HS-27A (cell line): ENCODE data around the gene ACCS.

ENCODE experiments used
- DNase-seq: peaks from one replicate; pipeline ENCODE4 v3.0.0-alpha.2; 2012; ENCODE audit warnings: low read depth, missing footprints

The ACCS gene

GRCh38 chr11:44037658-44037998, 28.4 kb upstream of the ACCS start:
- DNase-seq = no peak

GRCh38 chr11:44043157-44043556, 22.9 kb upstream of the ACCS start:
- DNase-seq = no peak

GRCh38 chr11:44046182-44046581, 19.9 kb upstream of the ACCS start:
- no peak for DNase-seq

- DNase-seq = no peak
Observed at GRCh38 chr11:44047298-44047697, 18.8 kb upstream of the ACCS start.

GRCh38 chr11:44047931-44048431, 18.1 kb upstream of the ACCS start, which contains the start of gene ACCSL:
ACCSL (plus strand) TSS chr11:44047981; CDS start chr11:44048037, 56 bp downstream.
- DNase-seq = no peak

GRCh38 chr11:44049832-44050231, 16.2 kb upstream of the ACCS start:
- no peak for DNase-seq

- no peak for DNase-seq
Observed at GRCh38 chr11:44051171-44051570, 14.9 kb upstream of the ACCS start.

GRCh38 chr11:44057340-44057739, 8.7 kb upstream of the ACCS start:
- no peak for DNase-seq

- DNase-seq = no peak
Observed at GRCh38 chr11:44058275-44058674, 7.8 kb upstream of the ACCS start.

- DNase-seq = no peak
Observed at GRCh38 chr11:44065161-44065661, 859 bp upstream of the ACCS start.

GRCh38 chr11:44066732-44067141, 667 bp downstream of the ACCS start:
- DNase-seq = peak; percentile 39

- DNase-seq = no peak
Observed at GRCh38 chr11:44067266-44067665, 1.2 kb downstream of the ACCS start.

GRCh38 chr11:44068180-44068579, 2.1 kb downstream of the ACCS start:
- DNase-seq = no peak

GRCh38 chr11:44071157-44071556, 5.1 kb downstream of the ACCS start:
- DNase-seq = no peak

GRCh38 chr11:44072757-44073658, 6.9 kb downstream of the ACCS start:
- no peak for DNase-seq

- no peak for DNase-seq
Observed at GRCh38 chr11:44078794-44079193, 12.7 kb downstream of the ACCS start.

GRCh38 chr11:44079376-44079775, 13.3 kb downstream of the ACCS start:
- DNase-seq = no peak

GRCh38 chr11:44080951-44081350, 14.9 kb downstream of the ACCS start:
- DNase-seq = no peak

GRCh38 chr11:44082645-44083044, 16.6 kb downstream of the ACCS start:
- no peak for DNase-seq

GRCh38 chr11:44083433-44083832, 17.4 kb downstream of the ACCS start:
- DNase-seq = no peak

- DNase-seq = no peak
Observed at GRCh38 chr11:44083906-44084305, 17.8 kb downstream of the ACCS start.

- DNase-seq = no peak
Observed at GRCh38 chr11:44085330-44085729, 19.3 kb downstream of the ACCS start.

- no peak for DNase-seq
Observed at GRCh38 chr11:44088377-44088776, 22.3 kb downstream of the ACCS start.

- DNase-seq = no peak
Observed at GRCh38 chr11:44088871-44089270, 22.8 kb downstream of the ACCS start.
